Activated naive CD4-positive, alpha-beta T cell (primary cell): ENCODE results near the gene XAGE1A.
"Not testable (repeated sequence)": the region's sequence is repeated elsewhere in the genome, so short reads cannot be mapped to it uniquely, and the experiment has no call there.

Experiments
- DNase-seq, 4 experiments: peaks; one replicate each; lab custom pipeline; 2025; lab: John Stamatoyannopoulos, UW

The XAGE1A gene, protein sequence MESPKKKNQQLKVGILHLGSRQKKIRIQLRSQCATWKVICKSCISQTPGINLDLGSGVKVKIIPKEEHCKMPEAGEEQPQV

DNA sequence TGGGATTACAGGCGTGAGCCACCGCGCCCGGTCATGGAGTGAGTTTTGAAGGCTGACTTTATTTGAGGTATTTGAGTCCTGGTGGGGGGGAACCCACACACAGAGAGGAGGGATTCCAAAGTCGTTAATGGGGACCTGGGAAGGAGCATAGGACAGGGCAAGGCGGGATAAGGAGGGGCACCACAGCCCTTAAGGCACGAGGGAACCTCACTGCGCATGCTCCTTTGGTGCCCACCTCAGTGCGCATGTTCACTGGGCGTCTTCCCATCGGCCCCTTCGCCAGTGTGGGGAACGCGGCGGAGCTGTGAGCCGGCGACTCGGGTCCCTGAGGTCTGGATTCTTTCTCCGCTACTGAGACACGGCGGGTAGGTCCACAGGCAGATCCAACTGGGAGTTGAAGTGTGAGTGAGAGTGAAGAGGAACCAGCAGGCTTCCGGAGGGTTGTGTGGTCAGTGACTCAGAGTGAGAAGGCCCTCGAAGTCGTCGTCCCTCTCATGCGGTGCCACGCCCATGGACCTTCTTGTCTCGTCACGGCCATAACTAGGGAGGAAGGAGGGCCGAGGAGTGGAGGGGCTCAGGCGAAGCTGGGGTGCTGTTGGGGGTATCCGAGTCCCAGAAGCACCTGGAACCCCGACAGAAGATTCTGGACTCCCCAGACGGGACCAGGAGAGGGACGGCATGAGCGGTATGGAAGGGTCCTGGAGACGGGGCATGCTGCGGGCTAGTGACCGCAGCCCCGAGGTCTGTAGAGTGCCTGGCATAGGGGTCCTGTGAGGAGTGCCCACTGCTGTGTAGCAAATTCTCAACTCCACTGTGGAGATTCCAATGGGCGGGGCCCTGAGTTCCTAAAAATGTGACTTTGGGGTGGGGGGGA, at the start of gene XAGE1A:
XAGE1A (plus strand) TSS at position 264 of the 874 bp plus-strand sequence. CDS start 1,554 bp downstream, outside the sequence.
- not testable (repeated sequence) for DNase-seq

GRCh38 chrX:52452031-52452430, 43.6 kb upstream of the XAGE1A start:
- DNase-seq, result not testable (repeated sequence)

DNA sequence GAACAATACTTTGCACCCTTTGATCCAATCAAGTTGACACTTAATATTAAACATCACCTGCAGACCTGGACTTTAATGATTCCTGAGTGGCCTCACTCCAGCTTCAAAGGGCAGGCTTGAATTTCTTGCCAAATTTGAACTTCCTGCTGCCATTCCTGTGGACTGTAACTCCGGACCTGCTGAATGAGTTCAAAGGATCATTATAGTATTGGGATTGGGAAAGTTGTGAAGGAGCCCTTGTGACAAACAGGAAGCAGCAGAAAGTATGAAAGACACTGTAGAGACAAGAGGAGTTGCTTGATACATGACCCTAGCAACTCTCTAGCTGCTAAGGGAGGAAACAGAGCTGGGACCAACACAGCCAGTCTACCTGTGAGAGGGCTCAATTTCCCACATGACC, 24.3 kb upstream of the XAGE1A start:
- not testable (repeated sequence) for DNase-seq

DNA sequence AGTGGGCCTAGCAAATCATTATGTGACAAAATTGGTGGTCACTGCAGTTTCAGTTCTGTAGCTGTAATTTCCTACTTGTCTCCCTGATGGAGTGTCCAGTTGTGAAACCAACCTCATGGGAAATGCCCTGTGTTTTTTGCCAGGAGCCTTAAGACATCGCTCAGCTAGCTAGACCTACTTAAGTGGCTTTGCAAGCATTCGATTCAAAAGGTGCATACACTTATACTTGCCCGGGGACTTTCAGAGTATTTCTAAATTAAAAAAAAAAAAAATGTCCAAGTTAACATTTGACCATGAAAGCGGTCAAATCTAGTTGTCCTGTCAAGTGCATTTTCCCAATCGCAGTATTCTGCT, 788 bp downstream of the XAGE1A start:
- DNase-seq, result not testable (repeated sequence)

DNA sequence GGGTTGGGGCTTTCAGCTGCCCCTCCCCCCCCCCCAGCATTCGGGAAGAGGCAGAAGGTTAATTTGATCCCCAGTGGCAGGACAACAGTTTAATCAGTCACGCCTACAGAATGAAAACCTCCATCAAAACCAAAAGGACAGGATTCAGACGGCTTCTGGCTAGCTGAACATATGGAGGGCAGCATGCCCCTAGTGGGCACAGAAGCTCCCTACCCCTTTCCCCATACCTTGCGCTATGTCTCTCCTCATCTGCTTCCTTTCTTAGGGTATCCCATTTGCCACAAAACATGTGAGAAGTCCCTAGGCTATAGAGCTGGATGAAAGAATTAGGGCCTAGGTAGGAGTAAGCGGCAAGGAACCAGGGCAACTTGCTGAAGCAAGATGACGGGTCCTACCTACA, 5.8 kb downstream of the XAGE1A start:
- not testable (repeated sequence) for DNase-seq

GRCh38 chrX:52504551-52504950, 8.9 kb downstream of the XAGE1A start:
- DNase-seq, result no peak

DNA sequence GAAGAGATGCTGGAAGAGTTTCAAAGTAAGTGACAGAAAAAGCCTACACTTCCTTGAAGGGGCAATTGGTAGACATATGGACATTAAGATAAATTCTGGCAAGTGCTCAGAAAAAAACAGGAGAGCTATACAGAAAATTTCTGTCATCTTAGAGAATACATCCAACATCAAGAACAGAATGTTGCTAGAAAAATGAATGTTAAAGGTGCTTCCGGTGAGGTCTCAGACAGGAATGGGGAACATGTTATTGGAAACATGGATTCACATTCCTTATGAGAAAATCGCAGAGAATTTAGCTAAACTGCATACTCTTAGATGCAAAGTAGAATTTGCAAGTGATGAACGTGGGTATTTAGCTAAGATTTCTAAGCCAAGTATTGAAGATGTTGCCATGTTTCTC, 11.7 kb downstream of the XAGE1A start:
- no peak for DNase-seq

DNA sequence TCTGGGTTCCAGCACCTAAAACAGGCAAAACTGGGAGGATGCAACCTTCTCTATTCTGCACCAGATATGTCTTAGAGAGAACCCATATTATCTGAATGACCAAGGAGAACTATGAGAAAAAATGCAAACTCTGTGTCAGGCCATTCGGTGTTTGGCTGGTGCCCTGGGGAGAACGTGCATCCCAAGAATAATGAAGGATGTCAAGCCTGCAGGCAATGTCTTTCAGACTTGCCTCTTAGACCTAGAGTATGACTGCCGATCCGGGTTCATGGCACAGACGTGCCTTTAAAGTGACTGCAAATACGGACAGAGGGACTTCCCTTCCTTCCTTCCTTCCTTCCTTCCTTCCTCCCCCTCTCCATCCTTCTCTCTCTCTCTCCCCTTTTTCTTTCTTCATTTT, 14.3 kb downstream of the XAGE1A start:
- DNase-seq, result no peak

DNA sequence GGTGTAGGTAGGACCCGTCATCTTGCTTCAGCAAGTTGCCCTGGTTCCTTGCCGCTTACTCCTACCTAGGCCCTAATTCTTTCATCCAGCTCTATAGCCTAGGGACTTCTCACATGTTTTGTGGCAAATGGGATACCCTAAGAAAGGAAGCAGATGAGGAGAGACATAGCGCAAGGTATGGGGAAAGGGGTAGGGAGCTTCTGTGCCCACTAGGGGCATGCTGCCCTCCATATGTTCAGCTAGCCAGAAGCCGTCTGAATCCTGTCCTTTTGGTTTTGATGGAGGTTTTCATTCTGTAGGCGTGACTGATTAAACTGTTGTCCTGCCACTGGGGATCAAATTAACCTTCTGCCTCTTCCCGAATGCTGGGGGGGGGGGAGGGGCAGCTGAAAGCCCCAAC, 15.5 kb downstream of the XAGE1A start:
- DNase-seq, result not testable (repeated sequence)

GRCh38 chrX:52516110-52516986, 20.7 kb downstream of the XAGE1A start:
- DNase-seq, result not testable (repeated sequence)

DNA sequence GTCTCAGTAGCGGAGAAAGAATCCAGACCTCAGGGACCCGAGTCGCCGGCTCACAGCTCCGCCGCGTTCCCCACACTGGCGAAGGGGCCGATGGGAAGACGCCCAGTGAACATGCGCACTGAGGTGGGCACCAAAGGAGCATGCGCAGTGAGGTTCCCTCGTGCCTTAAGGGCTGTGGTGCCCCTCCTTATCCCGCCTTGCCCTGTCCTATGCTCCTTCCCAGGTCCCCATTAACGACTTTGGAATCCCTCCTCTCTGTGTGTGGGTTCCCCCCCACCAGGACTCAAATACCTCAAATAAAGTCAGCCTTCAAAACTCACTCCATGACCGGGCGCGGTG, 21.3 kb downstream of the XAGE1A start, which contains the start of gene XAGE1B:
XAGE1B (minus strand) TSS at position 77 of the 339 bp plus-strand sequence. CDS start 1,536 bp downstream, outside the sequence.
- not testable (repeated sequence) for DNase-seq

- DNase-seq, result not testable (repeated sequence)
Observed at GRCh38 chrX:52541051-52541450, 45.4 kb downstream of the XAGE1A start.

DNA sequence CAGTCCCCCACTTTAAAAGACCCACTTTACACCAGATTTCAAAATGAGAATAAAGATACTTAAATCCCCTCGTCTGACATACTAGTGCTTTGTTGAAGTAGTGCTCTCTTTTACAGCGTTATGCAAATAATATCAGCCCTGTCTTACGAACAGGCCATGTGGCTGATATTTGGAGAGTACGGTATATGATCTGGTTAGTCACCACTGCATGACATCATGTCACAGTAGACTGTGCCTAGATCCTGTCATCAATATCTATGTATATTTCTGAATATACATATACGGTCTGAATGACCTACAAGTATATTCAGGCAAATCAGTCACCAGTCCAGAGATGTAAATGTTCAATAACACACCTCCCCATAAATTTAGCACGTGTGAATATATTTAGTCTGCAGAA, 46.7 kb downstream of the XAGE1A start:
- DNase-seq, result no peak

- DNase-seq, result no peak
Observed at GRCh38 chrX:52544147-52544840, 48.7 kb downstream of the XAGE1A start.

- DNase-seq, result not testable (repeated sequence)
Observed at GRCh38 chrX:52548769-52549168, 53.2 kb downstream of the XAGE1A start.
